ENCODE measurements around the gene ABCC4.

ABCC4 gene

DNA sequence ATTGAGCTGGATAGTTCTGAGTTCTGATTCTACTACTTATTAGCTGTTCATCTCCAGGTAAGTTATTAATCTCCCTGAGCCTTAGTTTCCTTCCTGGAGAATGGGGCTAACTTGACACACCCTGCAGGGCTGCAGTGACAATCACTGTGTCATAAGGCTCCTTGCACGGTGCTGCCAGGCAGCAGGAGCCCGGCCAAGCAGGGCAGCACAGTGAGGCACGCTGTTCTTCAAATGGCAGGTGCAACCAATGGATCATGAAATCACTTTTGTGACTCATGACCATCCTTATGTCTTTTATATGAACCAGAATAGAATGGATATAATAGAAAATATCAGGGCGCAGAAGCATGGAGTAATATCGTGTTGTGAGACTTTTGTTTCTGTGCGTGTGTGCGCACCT lies 242.6 kb downstream of the ABCC4 start:
- no peak for DNase-seq (ENCODE audit: low read depth in 2 of 2)

DNA sequence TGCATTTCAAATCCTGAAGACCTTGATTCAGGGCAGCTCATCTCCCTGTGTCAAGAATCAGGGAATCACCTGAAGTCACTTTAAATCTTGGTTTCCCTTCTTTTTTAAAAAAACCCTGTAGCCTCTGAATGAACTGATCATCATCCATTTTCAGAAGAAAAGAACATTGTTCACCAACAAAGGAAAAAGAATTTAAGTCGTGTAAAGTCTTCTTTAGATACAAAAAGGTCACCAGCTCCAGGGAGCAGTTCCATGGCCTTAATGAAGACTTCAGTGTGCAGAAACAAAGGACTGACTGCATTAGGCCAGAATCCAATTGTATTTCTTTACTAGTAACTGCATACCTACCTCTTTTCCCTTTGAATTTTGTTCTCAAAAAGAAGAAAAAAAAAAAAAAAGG lies 245.0 kb downstream of the ABCC4 start:
- DNase-seq (ENCODE audit: low read depth in 2 of 2), result no peak

DNA sequence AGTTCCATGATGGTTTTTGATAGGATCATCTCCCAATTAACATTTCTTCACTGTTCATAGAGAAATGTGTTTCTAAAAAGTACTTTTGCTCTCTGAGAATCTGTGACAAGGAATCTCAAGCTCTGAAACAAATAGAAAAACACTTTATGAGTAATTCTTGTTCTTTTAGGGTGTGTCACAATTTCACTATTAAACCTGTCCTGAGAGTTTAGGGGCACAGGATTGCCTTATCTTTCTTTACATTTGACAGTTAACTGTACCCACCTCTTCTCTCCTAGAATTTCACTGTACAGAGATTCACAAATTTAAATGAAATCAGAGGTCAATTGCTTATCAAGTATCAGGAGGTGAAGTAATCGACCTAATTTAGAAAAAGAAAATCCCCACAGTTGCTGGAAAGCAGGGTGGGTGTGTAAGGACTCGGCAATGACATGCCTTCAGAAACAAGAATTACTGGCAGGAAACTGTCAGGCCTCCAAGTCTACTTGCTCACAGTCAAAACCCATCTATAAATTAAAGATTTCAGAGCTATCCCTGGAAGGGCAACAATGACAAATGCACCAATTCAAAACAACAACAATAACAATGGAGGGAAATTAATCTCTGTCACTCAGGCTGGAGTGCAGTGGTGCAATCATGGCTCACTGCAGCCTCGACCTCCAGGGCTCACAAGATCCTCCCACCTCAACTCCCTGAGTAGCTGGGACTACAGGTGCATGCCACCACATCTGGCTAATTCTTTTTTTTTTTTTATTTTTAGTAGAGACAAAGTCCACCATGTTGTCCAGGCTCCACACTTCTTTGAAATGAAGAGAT lies 250.2 kb downstream of the ABCC4 start:
- DNase-seq (ENCODE audit: low read depth in 2 of 2), result no peak

DNA sequence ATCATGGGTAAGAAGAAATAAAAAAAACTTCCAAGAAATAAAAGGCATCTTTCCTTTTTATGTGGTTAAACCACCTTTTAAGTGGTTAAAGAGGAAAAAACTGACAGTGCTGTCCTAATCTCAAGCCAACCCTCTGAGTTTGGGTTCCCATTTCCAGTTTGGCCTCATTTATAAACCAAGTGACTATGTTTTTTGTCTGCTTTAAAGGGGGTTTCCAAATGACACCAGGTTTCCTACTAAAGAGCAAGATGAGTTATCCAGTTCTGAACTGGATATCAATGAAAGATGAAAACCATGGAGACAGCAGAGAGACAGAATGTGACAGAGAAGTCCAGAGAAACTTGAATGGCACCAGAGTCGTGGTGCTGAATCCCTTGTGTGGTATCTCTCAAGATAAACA lies 251.5 kb downstream of the ABCC4 start:
- DNase-seq (ENCODE audit: low read depth in 2 of 2), result no peak

DNA sequence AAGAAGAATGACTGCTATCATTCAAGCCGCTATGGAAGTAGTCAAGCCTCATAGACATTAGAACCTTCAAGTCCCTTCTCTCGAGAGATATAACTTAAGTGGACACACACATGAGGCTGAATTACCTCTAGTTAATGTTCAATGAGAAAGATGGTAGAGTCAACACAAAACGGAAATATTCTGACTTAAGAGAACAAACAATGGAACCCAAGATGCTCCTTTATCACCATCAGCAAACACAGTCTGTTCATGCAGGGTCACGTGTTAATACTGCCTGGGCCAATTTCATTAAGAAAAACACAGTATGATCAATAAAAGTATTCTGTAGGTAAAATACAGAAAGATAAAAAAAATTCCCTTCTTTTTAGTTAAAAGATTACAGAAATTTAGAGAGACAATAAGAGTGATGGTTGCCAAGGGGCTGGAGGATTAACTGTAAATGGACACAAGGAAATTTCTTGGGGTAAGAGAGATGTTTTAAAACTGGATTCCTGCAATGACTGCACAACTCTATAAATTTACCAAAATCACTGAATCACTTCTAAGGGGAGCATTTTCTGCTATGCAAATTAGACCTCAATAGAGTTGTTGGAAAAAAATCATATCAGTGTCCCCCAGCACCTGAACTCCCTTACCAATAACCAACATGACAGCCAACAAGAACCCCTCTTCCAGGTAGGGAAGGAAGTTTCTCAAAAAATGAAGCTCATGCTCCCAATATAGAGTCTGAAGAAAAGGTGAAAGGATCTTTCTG lies 256.6 kb downstream of the ABCC4 start:
- no peak for DNase-seq (ENCODE audit: low read depth in 2 of 2)

DNA sequence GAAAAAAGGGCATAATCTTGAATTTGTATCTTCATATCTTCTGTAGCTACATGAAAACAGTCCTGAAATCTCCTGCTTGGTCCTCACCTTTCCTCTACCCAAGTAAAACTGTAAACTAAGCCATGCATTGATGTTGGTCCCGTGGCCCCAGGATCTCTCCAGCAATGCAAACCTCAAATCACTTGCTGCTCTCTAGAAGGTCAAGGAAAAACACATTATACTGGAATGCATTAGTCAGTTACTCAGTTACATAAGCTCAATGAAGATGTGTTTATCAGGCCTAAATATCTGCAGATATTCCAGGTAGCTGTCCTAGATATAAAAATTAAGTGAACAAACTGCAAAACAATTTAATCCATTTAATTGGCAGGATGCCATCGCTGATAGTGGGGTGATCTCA lies 261.8 kb downstream of the ABCC4 start:
- DNase-seq (ENCODE audit: low read depth in 2 of 2), result no peak

DNA sequence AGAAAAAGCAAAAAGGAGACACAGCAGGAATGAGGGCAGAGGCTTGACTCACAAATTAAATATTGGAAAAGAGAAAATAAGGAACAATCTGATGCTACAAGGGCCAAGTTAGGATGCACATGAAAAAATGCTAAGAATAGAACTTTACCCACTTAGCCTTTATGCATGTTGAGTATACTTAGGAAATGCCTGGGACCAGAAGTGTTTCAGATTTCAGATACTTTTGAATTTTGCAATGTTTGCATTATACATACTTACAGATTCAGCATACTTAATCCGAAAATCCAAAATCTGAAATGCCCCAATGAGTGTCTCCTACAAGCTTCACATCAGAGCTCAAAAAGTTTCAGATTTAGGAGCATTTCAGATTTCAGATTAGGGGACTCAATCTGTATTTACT lies 262.3 kb downstream of the ABCC4 start:
- no peak for DNase-seq (ENCODE audit: low read depth in 2 of 2)

DNA sequence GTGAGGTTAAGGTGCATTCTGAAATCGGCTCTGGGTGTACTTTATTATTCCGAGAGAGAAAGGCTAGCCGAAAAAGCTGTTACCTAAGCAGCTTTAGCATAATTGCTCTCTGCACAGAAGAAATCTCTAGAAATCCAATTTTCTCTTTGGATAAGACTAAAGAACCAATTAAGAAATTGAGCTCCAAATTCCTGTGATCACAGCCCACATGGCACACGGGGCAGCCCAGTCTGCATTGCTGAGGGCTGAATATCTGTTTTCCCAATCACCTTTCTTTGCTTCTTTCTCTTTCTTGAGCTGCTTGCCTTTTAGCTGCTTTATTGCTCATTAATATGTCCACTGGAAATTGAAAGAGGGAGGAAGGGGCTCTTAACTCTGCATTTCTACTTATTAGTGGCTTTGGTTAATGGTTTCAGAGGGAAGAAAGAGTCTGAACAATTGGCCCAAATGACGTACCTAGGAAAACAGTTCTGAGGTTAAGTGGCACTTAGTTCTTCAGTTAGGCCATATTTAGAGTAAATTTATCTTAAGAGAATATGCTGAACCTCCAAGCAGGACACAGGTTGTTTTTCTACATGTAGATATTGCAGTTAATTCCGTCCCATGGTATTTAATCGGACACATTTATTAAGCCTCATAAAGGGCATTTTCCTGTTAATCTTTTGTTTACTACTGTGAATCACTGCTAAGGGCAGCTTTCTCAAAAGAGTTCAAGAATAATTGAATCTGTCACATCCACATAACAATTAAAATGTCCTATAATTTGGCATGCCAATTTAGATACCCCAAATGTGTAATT lies 265.7 kb downstream of the ABCC4 start:
- no peak for DNase-seq (ENCODE audit: low read depth in 2 of 2)

DNA sequence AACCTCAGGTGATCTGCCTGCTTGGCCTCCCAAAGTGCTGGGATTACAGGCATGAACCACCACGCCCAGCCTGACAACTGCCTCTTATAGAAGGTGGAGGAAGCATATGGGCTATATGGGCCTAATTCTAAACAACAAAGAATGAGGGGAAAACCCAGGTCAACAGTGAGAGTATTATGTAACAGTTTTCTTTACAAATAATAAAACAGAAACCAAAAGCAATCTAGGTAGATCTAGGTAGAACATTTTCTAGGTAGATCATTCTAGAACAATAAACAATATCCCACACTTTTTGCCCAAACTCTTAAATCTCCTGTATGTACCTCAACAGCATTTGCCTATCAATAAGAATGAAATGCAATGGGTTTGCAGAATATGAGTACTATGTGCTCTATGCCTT lies 267.4 kb downstream of the ABCC4 start:
- DNase-seq (ENCODE audit: low read depth in 2 of 2), result no peak

DNA sequence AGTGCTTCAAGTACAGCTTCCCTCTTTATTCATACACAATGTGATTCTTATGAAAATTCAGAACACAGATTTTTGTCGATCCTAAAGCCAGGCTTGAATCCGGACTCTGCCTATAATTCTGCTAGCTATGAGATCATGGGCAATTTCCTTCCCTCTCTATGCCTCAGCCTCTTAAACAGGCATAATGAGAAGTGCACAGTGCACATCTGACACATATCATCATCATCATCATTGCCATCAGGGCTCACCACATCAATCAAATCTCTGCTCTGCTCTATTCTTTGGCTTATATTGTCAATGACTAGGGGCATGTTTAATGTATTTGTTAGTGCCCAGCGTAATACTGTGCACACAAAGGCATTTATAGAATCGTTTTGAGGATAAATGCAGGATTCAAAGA lies 269.1 kb downstream of the ABCC4 start:
- DNase-seq (ENCODE audit: low read depth in 2 of 2), result no peak

DNA sequence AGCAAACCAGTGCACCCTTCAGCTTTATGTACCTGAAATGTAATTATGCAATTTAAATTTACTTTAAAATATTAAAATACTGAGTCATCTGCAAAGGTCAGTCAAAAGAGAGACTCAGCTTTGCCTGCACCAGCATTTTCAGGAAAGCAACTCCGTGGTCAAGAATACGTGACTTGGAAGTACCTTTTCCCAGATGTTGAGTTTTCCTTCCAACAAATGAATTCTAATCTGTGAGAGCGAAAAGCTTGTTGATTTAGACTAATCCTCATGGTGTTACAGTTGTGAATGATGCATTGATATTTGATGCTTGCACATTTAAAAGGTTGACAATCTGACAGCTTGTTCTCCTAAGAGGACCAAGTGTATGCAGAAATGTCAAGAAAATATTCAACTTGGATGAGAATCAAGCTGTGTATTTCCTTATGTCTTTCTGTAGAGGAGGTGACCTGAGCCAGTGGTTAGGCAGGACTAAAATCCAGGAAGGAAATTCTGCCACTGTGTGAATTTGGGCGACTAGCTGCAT lies 270.4 kb downstream of the ABCC4 start:
- DNase-seq (ENCODE audit: low read depth in 2 of 2), result no peak

DNA sequence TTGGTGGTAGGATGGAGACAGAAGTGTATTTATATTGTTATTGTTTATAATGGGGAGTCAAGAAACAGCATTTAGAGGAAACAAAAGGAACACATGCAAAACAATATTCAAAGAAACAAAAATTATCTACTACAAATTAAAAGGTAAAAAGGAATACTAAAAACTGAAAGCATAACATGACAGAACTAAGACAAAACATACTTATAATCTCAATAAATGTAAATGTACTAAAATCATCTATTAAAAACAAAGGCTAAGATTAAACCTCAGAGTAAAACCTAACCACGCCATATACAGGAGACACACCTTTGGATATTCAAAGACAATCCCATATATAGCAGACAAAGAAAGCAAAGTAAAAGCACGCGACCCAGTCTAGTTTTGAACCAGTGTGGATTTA lies 273.6 kb downstream of the ABCC4 start:
- no peak for DNase-seq (ENCODE audit: low read depth in 2 of 2)

DNA sequence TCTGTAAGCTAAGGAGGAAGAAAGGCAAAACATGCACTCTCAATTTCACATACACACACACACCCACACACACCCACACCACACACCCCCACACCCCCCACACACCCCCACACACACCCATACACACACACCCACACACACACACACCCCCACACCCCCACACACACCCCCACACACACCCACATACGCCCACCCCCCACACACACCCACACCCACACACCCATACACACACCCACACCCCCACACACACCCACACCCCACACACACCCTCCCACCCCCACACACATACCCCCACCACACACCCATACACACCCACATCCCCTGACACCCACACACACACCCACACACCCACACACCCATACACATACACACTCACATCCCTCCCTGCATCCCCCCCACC lies 276.1 kb downstream of the ABCC4 start:
- DNase-seq (ENCODE audit: low read depth in 2 of 2), result no peak

DNA sequence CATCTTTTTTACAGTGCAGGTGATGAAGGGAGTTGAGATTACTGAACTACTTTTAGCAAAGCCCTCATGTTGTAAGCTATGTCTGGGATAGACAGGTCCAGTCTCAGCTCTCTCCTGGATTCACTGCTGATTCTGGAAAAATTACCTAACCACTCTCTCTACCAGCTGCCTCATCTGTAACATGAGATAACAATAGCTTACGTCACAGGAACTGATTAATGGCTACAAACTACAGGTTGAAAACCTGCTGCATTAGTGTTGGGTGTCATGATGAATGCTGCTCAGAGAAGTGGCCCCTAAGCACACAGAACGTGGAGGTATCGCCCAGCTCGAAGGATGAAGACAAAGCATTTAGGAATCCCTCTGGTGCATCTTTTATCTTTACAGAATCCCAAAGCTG lies 277.8 kb downstream of the ABCC4 start:
- DNase-seq (ENCODE audit: low read depth in 2 of 2), result no peak

DNA sequence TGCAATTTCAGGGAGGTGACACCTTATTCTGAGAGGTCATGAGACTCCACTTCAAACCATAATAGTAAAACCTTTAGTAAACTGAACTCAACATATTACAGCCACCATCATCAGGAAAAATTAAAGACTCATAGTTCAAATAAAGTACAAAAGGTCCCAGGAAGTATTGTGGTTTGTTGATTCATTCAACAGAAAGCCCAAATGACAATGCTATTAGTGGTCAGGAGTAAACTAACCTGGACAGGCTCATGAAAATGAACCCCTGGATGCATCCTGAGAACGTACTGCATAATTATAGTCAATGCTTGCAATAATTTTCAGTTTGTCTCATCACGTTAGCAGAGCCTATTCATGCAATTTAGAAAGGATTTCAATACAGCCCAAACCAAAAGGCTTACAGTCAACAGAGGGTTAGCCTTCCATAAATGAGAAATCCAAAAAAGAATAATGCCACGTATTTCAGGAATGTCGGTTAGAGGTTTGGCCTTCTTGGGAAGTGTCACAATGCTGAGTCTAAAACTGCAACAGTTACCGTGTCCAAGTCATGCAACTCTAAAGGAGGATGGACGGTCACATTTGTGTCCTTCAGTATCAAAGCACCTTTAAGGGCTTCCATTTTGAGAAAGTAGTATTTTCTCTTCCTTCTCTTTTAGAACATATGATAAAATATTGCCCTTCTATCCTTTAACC lies 280.8 kb downstream of the ABCC4 start:
- DNase-seq (ENCODE audit: low read depth in 2 of 2), result no peak

DNA sequence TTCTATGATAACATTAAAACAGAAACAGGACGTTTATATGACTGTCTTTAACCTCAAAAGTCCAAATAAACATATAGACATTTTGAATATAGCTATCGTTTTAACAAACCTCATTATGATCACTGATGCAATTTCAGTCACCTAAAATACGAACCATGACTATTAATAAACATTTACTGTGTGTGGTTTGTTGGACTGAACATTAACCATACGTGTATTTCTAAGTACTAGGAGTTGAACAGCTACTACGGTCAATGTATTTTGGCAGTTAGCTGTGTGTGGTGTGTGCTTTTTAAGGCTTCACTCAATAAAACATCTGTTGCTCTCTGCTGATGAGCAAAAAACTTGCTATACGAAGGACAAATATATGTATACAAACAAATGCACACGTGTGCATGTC lies 281.4 kb downstream of the ABCC4 start:
- DNase-seq (ENCODE audit: low read depth in 2 of 2), result no peak

DNA sequence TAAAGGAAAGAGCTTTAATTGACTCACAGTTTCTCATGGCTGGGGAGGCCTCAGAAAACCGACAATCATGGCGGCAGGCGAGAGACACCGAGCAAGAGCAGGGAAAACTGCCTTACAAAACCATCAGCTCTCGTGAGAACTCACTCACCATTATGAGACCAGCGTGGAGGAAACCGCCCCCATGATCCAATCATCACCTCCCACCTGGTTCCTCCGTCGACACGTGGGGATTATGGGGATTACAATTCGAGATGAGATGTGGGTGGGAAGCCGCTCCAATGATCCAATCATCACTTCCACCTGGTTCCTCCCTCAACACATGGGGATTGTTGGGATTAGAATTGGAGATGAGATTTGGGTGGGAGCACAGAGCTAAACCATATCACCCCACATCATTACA lies 293.9 kb downstream of the ABCC4 start:
- no peak for DNase-seq (ENCODE audit: low read depth in 2 of 2)

DNA sequence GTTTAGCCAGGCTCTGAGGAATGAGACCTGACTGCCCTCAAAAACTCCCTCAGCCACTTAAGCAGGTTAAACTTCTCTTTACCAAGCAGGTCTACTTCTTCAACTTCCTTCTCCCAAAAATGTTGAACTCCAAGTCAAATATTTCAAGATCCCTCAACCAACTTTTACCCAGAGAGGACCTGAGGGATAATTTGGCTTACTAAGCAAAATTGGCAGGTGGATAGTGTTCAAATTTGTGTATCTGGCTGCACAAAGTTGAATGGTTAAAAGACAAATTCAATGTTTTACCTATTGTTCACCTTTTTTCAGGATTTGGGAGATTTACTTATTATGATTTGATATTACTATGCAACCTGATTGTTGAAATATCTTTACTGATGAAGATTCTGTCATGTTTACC lies 296.0 kb downstream of the ABCC4 start:
- DNase-seq (ENCODE audit: low read depth in 2 of 2), result no peak

DNA sequence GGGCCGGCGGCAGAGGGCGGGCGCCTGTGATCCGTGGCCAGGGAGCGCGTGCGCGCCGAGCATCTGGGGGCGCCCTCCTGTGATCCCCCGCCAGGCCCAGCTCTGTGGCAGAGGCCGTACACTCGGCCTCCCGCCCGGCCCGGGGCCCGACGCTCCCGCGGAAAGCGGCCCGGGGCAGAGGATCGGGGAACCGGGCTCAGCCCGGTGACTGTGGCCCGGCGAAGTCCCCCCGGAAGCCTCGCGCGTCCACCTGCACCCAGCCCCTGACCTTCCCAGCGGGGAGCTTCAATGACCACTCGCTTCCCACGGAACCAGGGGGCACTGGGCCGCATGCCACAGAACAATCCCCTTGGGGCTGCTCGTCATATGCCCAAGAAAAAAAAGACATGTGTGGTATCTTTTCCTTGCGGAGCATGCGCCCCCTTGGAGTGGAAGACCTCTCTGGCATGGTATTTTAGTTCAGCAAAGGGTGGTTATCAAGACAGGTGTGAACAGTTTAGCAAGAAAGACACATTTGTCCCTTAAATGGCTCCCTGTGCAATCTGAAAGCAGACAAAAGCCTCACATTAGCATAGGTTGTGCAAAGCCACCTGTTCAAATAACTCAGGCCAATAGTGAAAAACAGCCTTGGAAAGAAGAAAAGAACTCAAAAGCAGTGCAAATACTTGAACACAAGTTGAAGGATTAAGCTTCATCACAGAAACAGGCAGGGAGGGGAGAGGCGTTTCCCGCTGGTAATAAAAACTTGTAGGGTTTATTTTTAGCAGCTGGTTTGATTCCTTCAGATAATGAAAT lies 298.0 kb downstream of the ABCC4 start:
- DNase-seq (ENCODE audit: low read depth in 2 of 2), result no peak

DNA sequence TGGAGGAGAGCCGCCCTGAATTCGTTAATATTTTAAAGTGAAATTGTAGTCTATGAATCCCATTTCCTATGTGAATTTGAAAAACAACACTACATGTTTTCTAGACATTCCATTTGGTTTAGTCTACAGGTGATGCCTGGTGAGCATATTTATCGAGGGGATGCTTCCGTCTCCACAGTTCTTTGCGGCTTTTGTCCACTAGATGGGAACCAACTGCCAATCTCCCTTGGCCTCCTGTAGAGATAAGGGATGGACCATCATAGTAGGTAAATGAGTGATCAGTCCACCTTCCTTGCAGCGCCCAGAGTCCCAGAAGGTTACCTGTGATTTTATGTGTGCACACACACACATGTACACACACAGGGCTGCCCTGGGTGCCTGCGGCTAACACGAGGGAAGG lies 299.1 kb downstream of the ABCC4 start:
- DNase-seq (ENCODE audit: low read depth in 2 of 2), result no peak

DNA sequence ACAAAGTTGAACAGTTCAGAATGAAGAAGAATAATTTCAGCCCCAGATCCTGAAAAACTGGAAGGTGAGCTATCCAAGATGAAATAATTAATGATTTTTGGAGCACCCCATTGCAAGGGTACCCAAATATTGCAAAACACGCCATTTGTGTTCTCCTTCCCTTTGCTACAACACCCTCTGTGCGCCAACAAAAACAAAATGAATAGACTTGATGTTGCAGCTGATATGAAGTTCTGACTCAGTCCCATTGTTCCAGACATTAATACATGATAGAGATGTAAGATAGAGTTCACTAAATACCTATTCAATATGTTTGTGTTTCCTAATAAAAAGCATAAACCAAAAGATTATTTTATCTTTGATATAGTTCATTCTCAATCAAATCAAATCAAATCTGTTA lies 301.4 kb downstream of the ABCC4 start:
- no peak for DNase-seq (ENCODE audit: low read depth in 2 of 2)

Data from stimulated activated CD4-positive, alpha-beta T cell treated with anti-CD3 and anti-CD28 coated beads, Interleukin-1b, Interleukin-23, amount 100 ng/mL, for 1 hour (primary cell).